Right lobe of liver (tissue), 4 donors: ENCODE data around the gene NADSYN1.

Experiments
- POLR2A ChIP-seq: fragments of 450-650 bp; IDR thresholded peaks from one replicate; pipeline ENCODE4 v1.6.1; 2017; ENCODE audit warnings: antibody characterized with exemption, mild to moderate bottlenecking
- TF ChIP-seq, protein P1 (sequence below), 4 donors: fragments of 200-600 bp in 3 of 4; fragments of 450-650 bp in 1 of 4; IDR thresholded peaks; one replicate each; pipeline versions ENCODE4 v1.5.1 to v1.8.0; 2016 to 2022; ENCODE audit warnings: antibody characterized with exemption in 4 of 4, mild to moderate bottlenecking in 2 of 4
- donor health status: DM: no; HTN: no; CAD: no.
- donor health status: DM: no; HTN: no; CAD: no.
- donor health status: DM: no; HTN: yes; CAD: no.

- TF ChIP-seq, protein P1, sequence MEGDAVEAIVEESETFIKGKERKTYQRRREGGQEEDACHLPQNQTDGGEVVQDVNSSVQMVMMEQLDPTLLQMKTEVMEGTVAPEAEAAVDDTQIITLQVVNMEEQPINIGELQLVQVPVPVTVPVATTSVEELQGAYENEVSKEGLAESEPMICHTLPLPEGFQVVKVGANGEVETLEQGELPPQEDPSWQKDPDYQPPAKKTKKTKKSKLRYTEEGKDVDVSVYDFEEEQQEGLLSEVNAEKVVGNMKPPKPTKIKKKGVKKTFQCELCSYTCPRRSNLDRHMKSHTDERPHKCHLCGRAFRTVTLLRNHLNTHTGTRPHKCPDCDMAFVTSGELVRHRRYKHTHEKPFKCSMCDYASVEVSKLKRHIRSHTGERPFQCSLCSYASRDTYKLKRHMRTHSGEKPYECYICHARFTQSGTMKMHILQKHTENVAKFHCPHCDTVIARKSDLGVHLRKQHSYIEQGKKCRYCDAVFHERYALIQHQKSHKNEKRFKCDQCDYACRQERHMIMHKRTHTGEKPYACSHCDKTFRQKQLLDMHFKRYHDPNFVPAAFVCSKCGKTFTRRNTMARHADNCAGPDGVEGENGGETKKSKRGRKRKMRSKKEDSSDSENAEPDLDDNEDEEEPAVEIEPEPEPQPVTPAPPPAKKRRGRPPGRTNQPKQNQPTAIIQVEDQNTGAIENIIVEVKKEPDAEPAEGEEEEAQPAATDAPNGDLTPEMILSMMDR (IDR thresholded peaks at IDR 0.05): no peak
- TF ChIP-seq POLR2A: no peak
Measured at GRCh38 chr11:71543866-71544265, 90.9 kb downstream of the NADSYN1 start.
